A549 treated with CpdA at 1 μM for 4 hours (cell line): ENCODE data around the gene GAPDH. TPM values are rescaled to one million over a fixed set of nuclear protein-coding genes. Genes with fewer than 3 reads are reported as not detected.

ENCODE experiments used
- total RNA-seq: library from RNA; stranded (reverse); fragments of 200-300 nt; extraction: Qiagen RNA extraction; gene quantifications from 5 replicates; pipeline ENCODE4 v1.2.3, GENCODE V29; 2022; ENCODE audit warnings: low read depth

The GAPDH gene
- 6,616 to 9,315 TPM (median 8,933 TPM) in 5 replicates for total RNA-seq

GRCh38 chr12:6533923-6534694, at the start of gene GAPDH:
GAPDH (plus strand) TSS chr12:6534517; CDS start chr12:6534833, 316 bp downstream.

GRCh38 chr12:6492838-6493496, 41.4 kb upstream of the GAPDH start, which contains the start of gene MRPL51:
MRPL51 (minus strand) TSS chr12:6493262; CDS start chr12:6493136, 126 bp downstream.

GRCh38 chr12:6493497-6494257, 40.6 kb upstream of the GAPDH start, which contains the start of gene NCAPD2:
NCAPD2 (plus strand) TSS chr12:6494102; CDS start chr12:6495099, 997 bp downstream.

Other genes starting within 250 kb of the GAPDH start
- 0.15 to 0.54 TPM (median 0.17 TPM) in 5 replicates for gene PLEKHG6, start 223.8 kb upstream of the GAPDH start, total RNA-seq
- 321 to 616 TPM (median 448 TPM) in 5 replicates for gene TNFRSF1A, start 192.4 kb upstream of the GAPDH start, total RNA-seq
- gene SCNN1A, start 159.0 kb upstream of the GAPDH start, total RNA-seq = 2.6 to 6.0 TPM (median 3.6 TPM) in 5 replicates
- 165 to 193 TPM (median 184 TPM) in 5 replicates for gene LTBR, start 150.4 kb upstream of the GAPDH start, total RNA-seq
- gene CD27, start 89.6 kb upstream of the GAPDH start, total RNA-seq = not detected in 5 replicates
- 3.3 to 4.0 TPM (median 3.5 TPM) in 5 replicates for gene TAPBPL, start 82.5 kb upstream of the GAPDH start, total RNA-seq
- 9.3 to 14.6 TPM (median 11.5 TPM) in 5 replicates for gene VAMP1, start 63.8 kb upstream of the GAPDH start, total RNA-seq
- 309 to 338 TPM (median 322 TPM) in 5 replicates for gene MRPL51, start 41.3 kb upstream of the GAPDH start, total RNA-seq
- gene NCAPD2, start 40.4 kb upstream of the GAPDH start, total RNA-seq = 61.0 to 81.2 TPM (median 71.4 TPM) in 5 replicates
- gene IFFO1, start 21.5 kb downstream of the GAPDH start, total RNA-seq = 2.2 to 3.2 TPM (median 2.3 TPM) in 5 replicates
- gene NOP2, start 33.8 kb downstream of the GAPDH start, total RNA-seq = 105 to 124 TPM (median 114 TPM) in 5 replicates
- 64.4 to 86.3 TPM (median 68.7 TPM) in 5 replicates for gene CHD4, start 72.9 kb downstream of the GAPDH start, total RNA-seq
- 0.34 to 0.59 TPM (median 0.54 TPM) in 5 replicates for gene LPAR5, start 101.4 kb downstream of the GAPDH start, total RNA-seq
- gene ACRBP, start 112.9 kb downstream of the GAPDH start, total RNA-seq = 0.10 to 0.24 TPM (median 0.18 TPM) in 4 of 5 replicates, not detected in the other
- 12.4 to 18.9 TPM (median 17.0 TPM) in 5 replicates for gene ING4, start 128.6 kb downstream of the GAPDH start, total RNA-seq
- 52.4 to 68.0 TPM (median 62.6 TPM) in 5 replicates for gene ZNF384, start 154.9 kb downstream of the GAPDH start, total RNA-seq
- 0.43 to 1.0 TPM (median 0.87 TPM) in 5 replicates for gene PIANP, start 166.3 kb downstream of the GAPDH start, total RNA-seq
- gene COPS7A, start 189.5 kb downstream of the GAPDH start, total RNA-seq = 48.5 to 61.1 TPM (median 55.6 TPM) in 5 replicates
- 262 to 311 TPM (median 307 TPM) in 5 replicates for gene MLF2, start 218.6 kb downstream of the GAPDH start, total RNA-seq
- 593 to 1,064 TPM (median 878 TPM) in 5 replicates for gene PTMS, start 231.8 kb downstream of the GAPDH start, total RNA-seq
- gene LAG3, start 238.0 kb downstream of the GAPDH start, total RNA-seq = 0.87 to 2.2 TPM (median 1.6 TPM) in 5 replicates